Amniotic epithelial cell (primary cell): ENCODE measurements around the gene LCN1.

ENCODE experiments used
- DNase-seq: peaks from one replicate; pipeline ENCODE4 v3.0.0-alpha.2; 2010; ENCODE audit warnings: low read depth

The LCN1 gene

GRCh38 chr9:135488527-135488926 lies 32.7 kb upstream of the LCN1 start:
- DNase-seq: no peak

GRCh38 chr9:135489188-135489906 lies 31.9 kb upstream of the LCN1 start:
- DNase-seq: no peak

GRCh38 chr9:135490166-135490870 lies 30.9 kb upstream of the LCN1 start:
- DNase-seq: no peak

- no peak for DNase-seq
Measured at GRCh38 chr9:135490980-135491464, 30.2 kb upstream of the LCN1 start.

GRCh38 chr9:135491764-135492163 lies 29.5 kb upstream of the LCN1 start:
- DNase-seq: no peak

- DNase-seq: no peak
Measured at GRCh38 chr9:135492886-135493669, 28.2 kb upstream of the LCN1 start.

GRCh38 chr9:135494791-135495559 lies 26.3 kb upstream of the LCN1 start:
- no peak for DNase-seq

GRCh38 chr9:135498381-135499126 lies 22.7 kb upstream of the LCN1 start:
- no peak for DNase-seq

GRCh38 chr9:135499326-135500070 lies 21.7 kb upstream of the LCN1 start:
- DNase-seq: peak; percentile 86

- DNase-seq: peak; percentile 62
Measured at GRCh38 chr9:135500071-135500524, 21.1 kb upstream of the LCN1 start.

- peak; percentile 77 for DNase-seq
Measured at GRCh38 chr9:135500525-135501260, 20.5 kb upstream of the LCN1 start, which contains the start of gene MRPS2. MRPS2 (plus strand) TSS chr9:135500682; CDS start chr9:135500711, 29 bp downstream.

GRCh38 chr9:135501261-135502167 lies 19.7 kb upstream of the LCN1 start:
- no peak for DNase-seq

- no peak for DNase-seq
Measured at GRCh38 chr9:135502168-135502872, 18.9 kb upstream of the LCN1 start.

- DNase-seq: no peak
Measured at GRCh38 chr9:135502873-135503321, 18.3 kb upstream of the LCN1 start.

GRCh38 chr9:135503371-135504261 lies 17.6 kb upstream of the LCN1 start:
- no peak for DNase-seq
